Measurements from ENCODE around the gene KIF21A.

- TF ChIP-seq CTCF (conservative IDR thresholded peaks at IDR 0.05 in 1 of 2, IDR thresholded peaks at IDR 0.05 in 1 of 2; ENCODE audit: low read depth in 1 of 2, low read length in 2 of 2) (no peak), EZH2 (IDR thresholded peaks at IDR 0.05; ENCODE audit: low read length, missing control alignments) (no peak)
Measured at GRCh38 chr12:39390752-39391151, 52.2 kb downstream of the KIF21A start.
